Fibroblast of mammary gland (primary cell): ENCODE results near the gene CNPY2.

Experiments
- DNase-seq: peaks from one replicate; pipeline ENCODE4 v3.0.0-alpha.2; 2010; ENCODE audit warnings: low read depth
- H3K4me3 ChIP-seq: 2 replicates; pipeline ENCODE4 v1.5.1; 2011; ENCODE audit warnings: low read depth, mild to moderate bottlenecking, low read length, moderate library complexity; ENCODE audit not compliant: control insufficient read depth
- TF ChIP-seq, protein P1 (sequence below): conservative IDR thresholded peaks from 2 replicates; pipeline ENCODE4 v1.5.1; 2011; ENCODE audit warnings: low read depth, low read length, inconsistent platforms; ENCODE audit not compliant: control insufficient read depth, insufficient read depth

Gene CNPY2

DNA sequence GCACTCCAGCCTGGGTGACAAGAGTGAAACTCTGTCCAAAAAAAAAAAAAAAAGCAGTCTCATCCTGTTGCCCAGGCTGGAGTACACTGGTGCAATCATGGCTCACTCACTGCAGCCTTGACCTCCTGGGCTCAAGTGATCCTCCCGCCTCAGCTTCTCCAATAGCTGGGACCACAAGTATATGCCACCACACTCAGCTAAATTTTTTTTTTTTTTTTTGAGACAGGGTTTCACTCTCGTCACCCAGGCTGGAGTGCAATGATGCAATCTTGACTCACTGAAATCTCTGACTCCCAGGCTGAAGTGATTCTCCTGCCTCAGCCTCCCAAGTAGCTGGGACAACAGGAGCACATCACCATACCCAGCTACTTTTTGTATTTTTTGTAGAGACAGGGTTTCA is 5.2 kb upstream of the CNPY2 start:
- DNase-seq = peak; percentile 59
- TF ChIP-seq, protein P1, sequence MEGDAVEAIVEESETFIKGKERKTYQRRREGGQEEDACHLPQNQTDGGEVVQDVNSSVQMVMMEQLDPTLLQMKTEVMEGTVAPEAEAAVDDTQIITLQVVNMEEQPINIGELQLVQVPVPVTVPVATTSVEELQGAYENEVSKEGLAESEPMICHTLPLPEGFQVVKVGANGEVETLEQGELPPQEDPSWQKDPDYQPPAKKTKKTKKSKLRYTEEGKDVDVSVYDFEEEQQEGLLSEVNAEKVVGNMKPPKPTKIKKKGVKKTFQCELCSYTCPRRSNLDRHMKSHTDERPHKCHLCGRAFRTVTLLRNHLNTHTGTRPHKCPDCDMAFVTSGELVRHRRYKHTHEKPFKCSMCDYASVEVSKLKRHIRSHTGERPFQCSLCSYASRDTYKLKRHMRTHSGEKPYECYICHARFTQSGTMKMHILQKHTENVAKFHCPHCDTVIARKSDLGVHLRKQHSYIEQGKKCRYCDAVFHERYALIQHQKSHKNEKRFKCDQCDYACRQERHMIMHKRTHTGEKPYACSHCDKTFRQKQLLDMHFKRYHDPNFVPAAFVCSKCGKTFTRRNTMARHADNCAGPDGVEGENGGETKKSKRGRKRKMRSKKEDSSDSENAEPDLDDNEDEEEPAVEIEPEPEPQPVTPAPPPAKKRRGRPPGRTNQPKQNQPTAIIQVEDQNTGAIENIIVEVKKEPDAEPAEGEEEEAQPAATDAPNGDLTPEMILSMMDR = no peak

DNA sequence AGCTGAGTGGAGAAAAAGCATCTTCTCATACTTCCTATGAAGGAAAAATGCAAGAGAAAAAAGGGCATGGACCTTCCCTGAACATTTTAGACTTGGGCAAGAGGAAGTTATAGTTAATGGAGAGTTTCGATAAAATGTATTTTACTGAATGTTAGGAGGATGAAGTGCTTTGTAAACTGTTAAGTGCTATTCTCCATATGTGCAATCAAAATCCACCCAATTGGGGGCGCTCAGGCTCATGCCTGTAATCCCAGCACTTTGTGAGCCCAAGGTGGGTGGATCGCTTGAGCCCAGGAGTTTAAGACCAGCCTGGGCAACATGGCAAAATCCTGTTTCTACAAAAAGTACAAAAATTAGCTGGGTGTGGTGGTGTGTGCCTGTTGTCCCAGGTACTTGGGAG is 1.9 kb upstream of the CNPY2 start:
- no peak for DNase-seq
- TF ChIP-seq, protein P1 = no peak
- no peak overlapping the region for H3K4me3 ChIP-seq

More for the DNA sequence above, 5.2 kb upstream of the CNPY2 start:
- no peak overlapping the region for H3K4me3 ChIP-seq

DNA sequence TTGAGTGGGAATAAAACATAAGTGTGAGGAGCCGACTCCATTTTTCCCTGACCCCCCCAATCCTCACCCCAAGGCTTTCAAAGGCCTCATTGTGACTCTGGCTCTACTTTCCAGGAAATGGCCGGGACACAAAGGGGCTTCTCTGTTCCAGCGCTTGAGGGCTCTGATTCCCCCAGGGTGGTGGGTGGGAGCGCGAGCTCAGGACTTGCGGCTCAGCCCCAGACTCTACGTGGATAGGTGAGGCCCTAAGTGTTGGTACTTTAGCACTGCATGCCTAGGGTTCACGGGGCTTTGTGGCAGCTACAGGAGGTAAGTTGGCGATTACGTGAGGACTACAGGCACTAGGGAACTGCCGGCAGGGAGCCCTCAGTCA is 553 bp downstream of the CNPY2 start:
- no peak for DNase-seq
- peak overlapping the region; percentile 94 for H3K4me3 ChIP-seq
- TF ChIP-seq, protein P1 = no peak

DNA sequence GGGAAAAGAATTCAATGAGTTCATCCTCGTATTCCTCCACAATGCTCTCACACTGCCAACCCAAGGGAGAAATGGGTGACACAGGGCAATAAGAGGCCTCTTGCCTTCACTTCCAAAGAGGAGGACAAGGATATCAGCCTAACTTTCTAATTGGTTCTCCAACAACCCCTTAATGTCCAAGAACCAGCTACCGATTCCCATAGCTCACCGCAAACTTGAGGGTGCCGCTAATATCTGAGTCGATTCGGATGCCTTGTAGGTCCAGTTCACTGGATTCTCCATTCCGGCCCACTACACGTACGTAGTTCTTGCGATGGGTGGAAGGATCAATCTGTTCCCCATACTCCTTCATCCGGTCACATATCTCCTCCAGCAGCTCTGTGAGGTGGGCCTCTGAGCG is 4.8 kb downstream of the CNPY2 start:
- TF ChIP-seq, protein P1 = no peak
- no peak overlapping the region for H3K4me3 ChIP-seq
- DNase-seq = no peak

DNA sequence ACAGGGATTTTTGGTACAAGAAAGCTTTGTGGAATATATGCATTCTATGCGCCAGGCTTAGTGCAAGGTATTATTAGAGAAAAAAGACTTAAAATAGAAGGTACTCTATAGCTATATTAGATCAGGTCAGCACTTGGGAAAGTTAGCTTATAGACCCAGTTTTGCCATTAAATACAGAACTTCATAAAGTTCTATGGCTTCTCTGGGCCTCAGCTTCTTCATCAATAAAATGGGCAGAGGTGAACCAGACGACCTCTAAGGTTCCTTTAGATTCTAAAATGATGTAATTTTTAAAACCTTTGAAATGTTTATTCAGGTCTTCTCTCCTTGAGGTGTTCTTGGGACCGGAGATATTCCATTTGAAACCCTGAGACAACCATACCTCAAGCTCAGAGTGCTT is 7.1 kb downstream of the CNPY2 start:
- DNase-seq = no peak
- H3K4me3 ChIP-seq = no peak overlapping the region
- TF ChIP-seq, protein P1 = no peak

DNA sequence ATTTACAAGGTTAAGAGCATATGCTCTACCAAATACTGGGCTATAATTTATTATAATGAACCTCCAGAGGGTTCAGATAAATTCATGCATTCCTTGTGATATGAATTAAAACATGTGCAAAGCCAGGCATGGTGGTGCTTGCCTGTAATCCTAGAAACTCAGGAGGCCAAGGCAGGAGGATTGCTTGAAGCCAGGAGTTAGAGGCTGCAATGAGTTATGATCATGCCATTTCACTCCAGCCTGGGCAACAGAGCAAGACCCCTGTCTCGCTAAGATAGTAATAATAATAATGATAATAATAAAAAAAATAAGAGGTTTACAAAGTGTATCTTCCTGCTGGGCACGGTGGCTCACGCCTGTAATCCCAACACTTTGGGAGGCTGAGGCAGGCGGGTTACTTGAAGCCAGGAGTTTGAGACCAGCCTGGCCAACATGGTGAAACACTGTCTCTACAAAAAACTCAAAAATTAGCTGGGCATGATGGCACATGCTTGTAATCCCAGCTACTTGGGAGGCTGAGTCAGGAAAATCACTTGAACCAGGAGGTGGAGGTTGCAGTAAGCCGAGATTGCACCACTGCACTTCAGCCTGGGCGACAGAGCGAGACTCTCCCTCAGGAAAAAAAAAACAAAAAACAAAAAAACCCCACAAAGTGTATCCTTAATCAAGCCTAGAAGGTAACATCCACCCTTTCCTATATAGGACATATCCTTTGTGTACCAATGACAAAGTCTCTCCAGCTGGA is 8.4 kb downstream of the CNPY2 start:
- TF ChIP-seq, protein P1 = no peak
- DNase-seq = no peak
- no peak overlapping the region for H3K4me3 ChIP-seq
